Tibial nerve (tissue), 4 donors: ENCODE measurements around the gene PELO. TPM values are rescaled to one million over a fixed set of nuclear protein-coding genes. Genes with fewer than 3 reads are reported as not detected.

Experiments used
- DNase-seq, 2 donors: peaks; one replicate each; pipeline ENCODE4 v3.0.0-alpha.2; 2019; ENCODE audit warnings: low spot score in 2 of 2
- H3K27ac ChIP-seq, 4 donors: fragments of 200-600 bp; sonication (generic) in 3 of 4; one replicate each; pipeline ENCODE4 v1.5.1; 2017 to 2019; ENCODE audit warnings: mild to moderate bottlenecking in 1 of 4
- H3K27me3 ChIP-seq, 2 donors: fragments of 200-600 bp; sonication (generic) in 1 of 2; one replicate each; pipeline versions ENCODE4 v1.5.1 to v1.6.0; 2017 to 2019
- H3K36me3 ChIP-seq, 3 donors: fragments of 200-600 bp; sonication (generic); one replicate each; pipeline ENCODE4 v1.5.1; 2018 to 2019
- H3K4me1 ChIP-seq, 4 donors: fragments of 200-600 bp; sonication (generic) in 3 of 4; one replicate each; pipeline ENCODE4 v1.5.1; 2017 to 2019
- H3K4me3 ChIP-seq, 4 donors: fragments of 200-600 bp; sonication (generic) in 3 of 4; one replicate each; pipeline ENCODE4 v1.5.1; 2017 to 2019; ENCODE audit warnings: mild to moderate bottlenecking in 1 of 4, moderate library complexity in 1 of 4
- H3K9me3 ChIP-seq, 4 donors: fragments of 200-600 bp; sonication (generic) in 3 of 4; one replicate each; pipeline ENCODE4 v1.5.1; 2017 to 2019
- CTCF ChIP-seq, 5 experiments: fragments of 200-600 bp in 3 of 5; fragments of 450-650 bp in 2 of 5; sonication (generic) in 3 of 5; IDR thresholded peaks; one replicate each; pipeline ENCODE4 v1.5.1; 2016 to 2019; ENCODE audit warnings: antibody characterized with exemption in 5 of 5, mild to moderate bottlenecking in 3 of 5, moderate library complexity in 2 of 5
- EP300 ChIP-seq, 2 donors: sonication (generic); formaldehyde crosslinking; IDR thresholded peaks; one replicate each; pipeline ENCODE4 v1.6.1; 2017; ENCODE audit warnings: antibody characterized with exemption in 2 of 2, mild to moderate bottlenecking in 1 of 2
- POLR2A ChIP-seq, 2 donors: fragments of 450-650 bp; IDR thresholded peaks; one replicate each; pipeline ENCODE4 v1.6.1; 2017; ENCODE audit warnings: antibody characterized with exemption in 2 of 2, mild to moderate bottlenecking in 2 of 2, moderate library complexity in 2 of 2
- WGBS, 2 donors: methylation state at CpG; one replicate each; pipeline ENCODE4 v1.1.5; 2018; 5-methylcytosine and 5-hydroxymethylcytosine counted together
- total RNA-seq, 4 donors: library from RNA; depleted of rRNA; stranded (reverse); fragments of >200 nt; gene quantifications; one replicate each; pipeline ENCODE4 v1.1.0, GENCODE V29; 2016

Gene PELO
- total RNA-seq = 10 to 100 TPM in 3 of 4 donors, 1 to 10 TPM in 1; 8.4 to 17.8 (median 16.6) TPM

GRCh38 chr5:52787600-52788504, at the start of gene PELO, which contains the start of gene ITGA1:
TSS of gene PELO (plus strand) at chr5:52787916. CDS start at chr5:52800395, 12,479 bp downstream.
TSS of gene ITGA1 (plus strand) at chr5:52787916. CDS start at chr5:52788354, 438 bp downstream.
- no peaks in the 10 kb centered on the region for H3K36me3 ChIP-seq
- DNase-seq = peak; percentile 49 to 76
- peaks cover 0 to 44% (median 6%) of the 10 kb centered on the region in 4 donors for H3K4me1 ChIP-seq
- H3K27ac ChIP-seq = peak within 1 kb of the TSS; percentile 75 to 94 (median 88)
- no peaks in the 10 kb centered on the region for H3K27me3 ChIP-seq
- no peaks in the 10 kb centered on the region for H3K9me3 ChIP-seq
- 0% methylated on average over 32 to 48 of the region's 61 CpGs for WGBS, 2 donors
- peak within 1 kb of the TSS; percentile 68 to 77 (median 73) for H3K4me3 ChIP-seq
- peak; percentile 21 to 47 for TF ChIP-seq POLR2A (IDR thresholded peaks at IDR 0.05)
- TF ChIP-seq CTCF (IDR thresholded peaks at IDR 0.05) = peak in 3 of 5 experiments; percentile 44 to 45 (median 44)
- peak in 1 of 2 donors; percentile 81 for TF ChIP-seq EP300 (IDR thresholded peaks at IDR 0.05)

- TF ChIP-seq CTCF (IDR thresholded peaks at IDR 0.05) (no peak), EP300 (IDR thresholded peaks at IDR 0.05) (no peak), POLR2A (IDR thresholded peaks at IDR 0.05) (no peak)
- Histone ChIP-seq H3K9me3 (no peaks in the 10 kb centered on the region), H3K4me3 (no peak overlapping the region), H3K36me3 (no peaks in the 10 kb centered on the region), H3K27ac (no peak overlapping the region), H3K4me1 (peaks cover 0 to 3% (median 0%) of the 10 kb centered on the region in 4 donors), H3K27me3 (no peaks in the 10 kb centered on the region)
- no peak for DNase-seq
These were observed 49.6 kb upstream of the PELO start for GRCh38 chr5:52738095-52738506.

- no peak overlapping the region for H3K27ac ChIP-seq
- H3K36me3 ChIP-seq = no peaks in the 10 kb centered on the region
- no peaks in the 10 kb centered on the region for H3K9me3 ChIP-seq
- WGBS, 2 donors = 59 to 75% methylated on average over 2 of the region's 2 CpGs
- DNase-seq = no peak
- H3K4me3 ChIP-seq = no peak overlapping the region
- H3K4me1 ChIP-seq = peaks cover 0 to 14% (median 2%) of the 10 kb centered on the region in 4 donors
- no peaks in the 10 kb centered on the region for H3K27me3 ChIP-seq
- no peak for TF ChIP-seq CTCF (IDR thresholded peaks at IDR 0.05)
- TF ChIP-seq POLR2A (IDR thresholded peaks at IDR 0.05) = no peak
- no peak for TF ChIP-seq EP300 (IDR thresholded peaks at IDR 0.05)
These were observed 47.7 kb upstream of the PELO start for GRCh38 chr5:52740007-52740406.

GRCh38 chr5:52743012-52743411, 44.7 kb upstream of the PELO start:
- DNase-seq = no peak
- WGBS, 2 donors = 60 to 69% methylated on average over 2 of the region's 2 CpGs
- no peak overlapping the region for H3K4me3 ChIP-seq
- no peaks in the 10 kb centered on the region for H3K27me3 ChIP-seq
- peaks cover 0 to 14% (median 2%) of the 10 kb centered on the region in 4 donors for H3K4me1 ChIP-seq
- no peaks in the 10 kb centered on the region for H3K36me3 ChIP-seq
- H3K9me3 ChIP-seq = no peaks in the 10 kb centered on the region
- TF ChIP-seq POLR2A (IDR thresholded peaks at IDR 0.05) = no peak
- no peak overlapping the region for H3K27ac ChIP-seq

GRCh38 chr5:52743529-52743928, 44.2 kb upstream of the PELO start:
- whole genome bisulfite sequencing, 2 donors = 65 to 71% methylated on average over 3 of the region's 3 CpGs
- H3K9me3 ChIP-seq = no peaks in the 10 kb centered on the region
- H3K27me3 ChIP-seq = no peaks in the 10 kb centered on the region
- DNase-seq = no peak
- no peaks in the 10 kb centered on the region for H3K36me3 ChIP-seq
- no peak for TF ChIP-seq CTCF (IDR thresholded peaks at IDR 0.05)
- no peak for TF ChIP-seq EP300 (IDR thresholded peaks at IDR 0.05)
- no peak for TF ChIP-seq POLR2A (IDR thresholded peaks at IDR 0.05)
- peaks cover 0 to 14% (median 2%) of the 10 kb centered on the region in 4 donors for H3K4me1 ChIP-seq
- no peak overlapping the region for H3K27ac ChIP-seq
- H3K4me3 ChIP-seq = no peak overlapping the region
